ENCODE results near the gene RPS4Y1. TPM values are rescaled to one million over a fixed set of nuclear protein-coding genes. Genes with fewer than 3 reads are reported as not detected.

The RPS4Y1 gene
- total and polyA plus RNA-seq, 2 donors (not counting 3 experiments of a cell fraction or from before 2014, with no cell fraction given): 335 to 704 TPM

GRCh38 chrY:2837078-2837477 is 4.3 kb upstream of the RPS4Y1 start:
- no TSS peak for BruUV-seq (replicated peaks)
- ChIA-PET POLR2A (no interaction called here), CTCF (no interaction called here)
- H3K27ac ChIP-seq (ENCODE audit: insufficient read depth, low read depth, low read length): no peak overlapping the region
- H2AFZ ChIP-seq (ENCODE audit: low read depth, low read length): no peak overlapping the region
- no peaks in the 10 kb centered on the region for H3K9me1 ChIP-seq (replicated peaks; ENCODE audit: control insufficient read depth, extremely low read depth, insufficient read depth, low read length)
- H3K4me2 ChIP-seq (ENCODE audit: insufficient read depth, low read length): no peak overlapping the region
- H4K20me1 ChIP-seq (replicated peaks; ENCODE audit: control insufficient read depth, extremely low read depth, insufficient read depth, low read length): no peaks in the 10 kb centered on the region
- no peaks in the 10 kb centered on the region for H3K9me3 ChIP-seq (replicated peaks; ENCODE audit: control insufficient read depth, insufficient read depth, low read length)
- TF ChIP-seq JUN (IDR thresholded peaks at IDR 0.05; ENCODE audit: borderline replicate concordance, insufficient read depth, insufficient read length, low read depth): no peak
- no peak for TF ChIP-seq POLR2AphosphoS5 (IDR thresholded peaks at IDR 0.05; ENCODE audit: insufficient read depth, low read depth, low read length)
- TF ChIP-seq MYC (IDR thresholded peaks at IDR 0.05; ENCODE audit: low read depth, low read length): no peak
- no peak for TF ChIP-seq GATA2 (IDR thresholded peaks at IDR 0.05; ENCODE audit: insufficient read depth, insufficient read length, low read depth, low read length)
- TF ChIP-seq CTCF (IDR thresholded peaks at IDR 0.05; ENCODE audit: extremely low read depth in 1 of 2, insufficient read depth in 1 of 2, low read depth in 1 of 2, low read length in 2 of 2): no peak
- no peak for TF ChIP-seq FOS (IDR thresholded peaks at IDR 0.05; ENCODE audit: borderline replicate concordance, insufficient read depth, low read length)
- TF ChIP-seq POLR2A (IDR thresholded peaks at IDR 0.05; ENCODE audit: low read depth, low read length): no peak
- TF ChIP-seq MAX (IDR thresholded peaks at IDR 0.05; ENCODE audit: insufficient read depth, insufficient read length): no peak
- TF ChIP-seq EZH2 (IDR thresholded peaks at IDR 0.05; ENCODE audit: borderline replicate concordance, low read depth, low read length, severe bottlenecking): no peak
- no peak overlapping the region for H3K9ac ChIP-seq (replicated peaks; ENCODE audit: extremely low read depth, insufficient read depth, low read length)
- H3K36me3 ChIP-seq (ENCODE audit: control insufficient read depth in 2 of 2, extremely low read depth in 1 of 2, insufficient read depth in 2 of 2, low read length in 2 of 2): no peaks in the 10 kb centered on the region
- FAIRE-seq (no peak), DNase-seq (ENCODE audit: low read depth, low spot score) (no peak)
- H3K4me3 ChIP-seq (replicated peaks in 1 of 3; ENCODE audit: insufficient read depth in 1 of 3, low read depth in 1 of 3, low read length in 3 of 3): no peak overlapping the region
- H3K4me1 ChIP-seq (ENCODE audit: control insufficient read depth, extremely low read depth, insufficient read depth, low read length): peaks cover 3% of the 10 kb centered on the region
- intact Hi-C loops (cut with micrococcal nuclease) (no loop called here), dilution Hi-C loops (cut with MboI; ENCODE audit: extremely low pct_ligation_motif_present, low sequenced_read_pairs) (no loop called here)
- peaks cover 7% of the 10 kb centered on the region for H3K79me2 ChIP-seq (ENCODE audit: control insufficient read depth, insufficient read depth, low read length)
- peaks cover 0 to 14% of the 10 kb centered on the region in 2 experiments for H3K27me3 ChIP-seq (ENCODE audit: control insufficient read depth in 2 of 2, insufficient read depth in 2 of 2, low read length in 2 of 2)

All from endothelial cell of umbilical vein (primary cell).